Posterior vena cava (tissue), 2 donors: ENCODE data around the gene GLS. TPM values are rescaled to one million over a fixed set of nuclear protein-coding genes. Genes with fewer than 3 reads are reported as not detected.
"Not testable (repeated sequence)": the region's sequence is repeated elsewhere in the genome, so short reads cannot be mapped to it uniquely, and the experiment has no call there.

Experiments used
- DNase-seq: peaks from one replicate; pipeline ENCODE4 v3.0.0-alpha.2; 2020; ENCODE audit warnings: low spot score
- intact Hi-C, 2 donors: fragments of 100-400 bp; cut with DNase I; formaldehyde crosslinking; loops; one replicate each; pipeline versions ENCODE4 v1.14.1 to v1.14.2; 2022 to 2023
- total RNA-seq, 2 donors: library from RNA; stranded (reverse); fragmentation: NEBNext Ultra II Directional; extraction: Animal tissue kit (Norgen Biotek cat#: 25700); gene quantifications; one replicate each; pipeline ENCODE4 v1.2.1, GENCODE V29; 2021
- donor health status: DM: yes; HTN: yes; CAD: no.
- donor health status: DM: yes; HTN: yes; CAD: no.

GLS gene
- total RNA-seq, 2 donors from 2014 or later, result 231 to 237 TPM

DNA sequence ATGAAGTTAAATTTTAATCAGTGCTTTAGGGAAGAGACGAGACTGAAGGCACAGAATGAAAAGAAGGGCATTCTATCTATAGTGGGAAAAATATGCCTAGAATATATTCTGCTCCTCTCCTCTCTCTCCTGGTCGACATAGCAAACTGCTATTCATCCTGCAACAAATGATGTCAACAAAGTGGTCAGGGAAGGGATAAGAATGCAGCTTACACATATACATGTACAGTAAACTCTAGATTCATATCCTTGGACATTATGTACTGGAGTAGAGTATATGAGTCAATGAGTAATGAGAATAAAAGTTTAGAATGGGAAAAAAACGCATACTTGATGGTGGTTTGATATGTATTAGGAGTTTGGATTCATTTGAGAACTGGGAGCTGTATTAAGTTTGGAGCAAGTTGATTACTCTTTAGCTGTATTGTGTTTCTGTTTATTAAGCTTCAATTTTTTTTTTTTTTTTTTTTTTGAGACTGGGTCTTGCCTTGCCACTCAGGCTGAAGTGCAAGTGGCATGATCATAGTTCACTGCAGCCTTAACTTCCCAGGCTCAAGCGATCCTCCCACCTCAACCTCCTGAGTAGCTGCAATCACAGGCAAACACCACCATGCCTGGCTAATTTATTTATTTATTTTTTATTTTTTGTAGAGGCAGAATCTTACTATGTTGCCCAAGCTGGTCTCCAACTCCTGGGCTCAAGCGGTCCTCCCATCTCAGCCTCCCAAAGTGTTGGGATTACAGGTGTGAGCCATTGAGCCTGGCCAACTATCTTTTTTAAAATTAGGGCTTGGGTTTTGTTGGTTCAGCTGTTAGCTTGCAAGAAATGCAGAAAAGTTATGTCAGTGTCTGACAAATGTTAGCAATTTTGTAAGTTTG lies 79.5 kb downstream of the GLS start:
- intact Hi-C loops, result loop anchor here in 1 of 2 donors (2.0 kb wide), 1 partner anchor 49 kb away; no protein-coding TSS in a partner anchor
- DNase-seq, result no peak

DNA sequence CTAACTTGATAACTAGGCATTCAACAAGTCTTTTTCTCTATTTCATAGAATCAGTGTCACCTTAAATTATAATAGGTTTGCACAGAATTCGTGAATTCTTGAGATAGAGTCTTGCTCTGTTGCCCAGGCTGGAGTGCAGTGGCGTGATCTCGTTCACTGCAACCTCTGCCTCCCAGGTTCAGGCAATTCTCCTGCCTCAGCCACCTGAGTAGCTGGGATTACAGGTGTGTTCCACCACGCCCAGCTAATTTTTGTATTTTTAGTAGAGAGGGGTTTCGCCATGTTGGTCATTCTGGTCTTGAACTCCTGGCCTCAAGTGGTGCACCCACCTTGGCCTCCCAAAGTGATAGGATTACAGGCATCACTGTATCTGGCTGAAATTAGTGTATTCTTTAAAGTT lies 80.5 kb downstream of the GLS start:
- intact Hi-C loops, result loop anchor here in 1 of 2 donors (2.0 kb wide), 1 partner anchor 48 kb away; no protein-coding TSS in a partner anchor

DNA sequence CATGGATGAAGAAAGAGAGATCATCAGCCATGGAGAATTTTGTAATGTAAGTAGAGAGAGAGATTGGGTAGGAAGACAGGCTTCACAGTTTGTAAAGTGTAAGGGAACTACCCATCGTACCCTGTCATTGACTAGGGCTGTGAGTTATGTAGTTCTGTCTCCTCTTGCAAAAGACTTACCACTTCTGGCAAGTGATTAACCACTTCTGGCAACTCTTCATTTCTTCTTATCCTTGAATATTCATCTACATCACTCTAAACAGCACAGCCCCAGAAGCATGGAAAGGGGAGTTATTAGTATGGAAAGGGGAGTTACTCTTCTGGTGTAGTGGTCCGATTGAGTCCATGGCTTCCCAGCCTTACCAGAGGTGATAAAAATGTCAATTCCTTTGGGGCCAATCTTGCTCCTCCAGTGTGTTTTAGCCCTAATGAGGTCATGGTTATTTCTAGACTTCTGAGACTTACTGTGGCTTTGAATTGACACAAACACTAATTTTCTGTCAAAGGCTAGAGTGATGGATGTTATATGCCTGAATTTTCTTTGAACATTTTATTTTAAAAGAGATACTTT lies 81.4 kb downstream of the GLS start:
- intact Hi-C loops, result loop anchor here in 1 of 2 donors (2.0 kb wide), 1 partner anchor 47 kb away; no protein-coding TSS in a partner anchor

More for the DNA sequence above, 80.5 kb downstream of the GLS start:
- DNase-seq, result not testable (repeated sequence)

DNA sequence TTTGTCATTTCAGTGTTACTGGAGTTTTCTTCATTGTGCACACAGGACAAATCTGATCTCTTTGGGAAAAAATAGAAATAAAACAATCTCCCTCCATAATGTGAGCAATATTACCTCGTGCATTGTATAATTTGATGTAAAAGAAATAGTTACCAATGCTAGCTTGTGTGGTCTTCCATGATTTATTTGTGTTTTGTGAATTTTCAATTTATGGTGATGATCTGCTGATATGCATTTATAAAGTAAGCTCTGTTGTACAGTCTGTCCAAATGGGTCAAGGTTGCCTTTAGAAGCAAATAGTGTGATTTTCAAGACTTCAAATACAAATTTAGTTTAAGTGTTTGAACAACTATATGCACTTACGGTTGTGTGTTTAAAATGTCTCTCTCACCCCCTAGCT lies 82.5 kb downstream of the GLS start:
- no peak for DNase-seq
- intact Hi-C loops, result no loop called here

More for the DNA sequence above, 81.4 kb downstream of the GLS start:
- no peak for DNase-seq

DNA sequence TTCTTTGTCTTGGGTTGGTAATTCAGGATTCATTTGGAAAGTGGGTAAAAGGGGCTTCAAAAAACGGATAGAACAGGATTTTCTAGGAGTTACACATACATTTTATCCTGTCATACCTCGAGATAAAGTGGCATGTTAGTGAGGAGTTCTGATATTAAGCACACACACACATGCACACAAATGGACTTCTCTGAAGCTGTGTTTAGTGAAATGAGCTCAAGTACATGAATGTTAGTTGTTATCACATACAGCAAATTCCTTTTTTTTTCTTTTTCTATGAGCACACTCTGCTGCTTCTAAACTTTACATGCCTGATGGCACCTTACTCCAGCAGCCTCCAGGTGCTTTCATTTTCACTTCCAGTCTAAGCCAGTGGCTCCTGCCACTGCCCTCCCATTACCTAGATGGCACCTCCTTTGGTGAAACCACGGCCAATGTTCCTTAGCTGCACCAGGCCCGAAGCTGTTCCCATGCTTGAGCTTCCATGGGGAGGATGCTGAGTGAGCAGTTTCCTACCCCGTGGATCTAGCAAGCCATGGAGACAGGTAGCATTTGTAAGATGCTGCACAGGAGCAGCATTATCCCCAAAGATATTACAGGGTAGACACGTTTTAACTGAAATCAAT lies 83.7 kb downstream of the GLS start:
- intact Hi-C loops, result no loop called here
- DNase-seq, result no peak

DNA sequence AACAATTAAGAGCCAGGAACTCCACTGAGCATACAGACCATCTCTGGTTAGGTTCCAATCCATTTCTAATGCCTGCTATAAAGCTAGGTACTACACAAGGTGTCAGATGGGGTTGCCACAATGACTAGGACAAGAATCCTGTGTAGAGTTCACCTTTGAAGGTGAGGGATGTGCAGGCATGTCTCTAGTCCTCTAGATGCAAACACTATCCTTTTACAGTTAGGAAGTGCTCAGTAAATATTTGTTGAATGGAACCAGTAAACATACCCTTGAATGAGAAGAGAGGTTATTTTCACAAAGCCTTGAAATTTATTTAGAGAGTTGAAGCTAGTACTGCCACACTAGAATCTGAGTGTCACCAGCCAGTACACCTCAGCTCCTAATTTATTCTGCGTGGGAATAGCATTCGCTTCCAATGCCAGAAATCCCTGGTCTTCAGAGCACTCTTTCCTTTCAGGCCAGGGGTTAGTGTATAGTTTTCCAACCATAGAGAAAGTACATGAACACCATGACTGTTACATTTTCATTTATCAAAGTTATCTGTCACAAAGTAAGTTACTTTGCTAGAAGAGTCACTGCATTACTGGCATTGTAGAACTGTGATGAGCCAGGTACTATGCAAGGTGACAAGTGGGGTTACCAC lies 85.1 kb downstream of the GLS start:
- intact Hi-C loops, result loop anchor here in 1 of 2 donors (1.0 kb wide), 1 partner anchor 22 kb away; no protein-coding TSS in a partner anchor
- DNase-seq, result no peak

DNA sequence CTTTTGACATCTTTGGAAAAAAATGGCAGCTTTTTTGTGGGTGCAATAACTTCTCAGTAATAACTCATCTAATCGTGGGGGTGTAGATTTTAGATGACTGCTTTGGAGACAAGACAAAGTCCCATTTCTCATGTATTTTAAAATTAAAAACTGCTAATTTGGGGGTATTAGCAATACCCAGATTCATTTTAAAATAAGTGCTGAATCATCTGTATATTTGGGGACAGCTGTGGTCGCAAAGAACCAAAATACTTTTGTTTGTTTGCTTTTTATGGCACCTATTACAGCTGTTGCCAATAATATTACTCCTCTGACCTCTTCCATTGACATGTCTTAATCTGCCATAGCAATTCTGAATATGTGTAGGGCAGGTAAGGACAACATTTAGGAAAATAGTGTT lies 87.9 kb downstream of the GLS start:
- intact Hi-C loops, result no loop called here

DNA sequence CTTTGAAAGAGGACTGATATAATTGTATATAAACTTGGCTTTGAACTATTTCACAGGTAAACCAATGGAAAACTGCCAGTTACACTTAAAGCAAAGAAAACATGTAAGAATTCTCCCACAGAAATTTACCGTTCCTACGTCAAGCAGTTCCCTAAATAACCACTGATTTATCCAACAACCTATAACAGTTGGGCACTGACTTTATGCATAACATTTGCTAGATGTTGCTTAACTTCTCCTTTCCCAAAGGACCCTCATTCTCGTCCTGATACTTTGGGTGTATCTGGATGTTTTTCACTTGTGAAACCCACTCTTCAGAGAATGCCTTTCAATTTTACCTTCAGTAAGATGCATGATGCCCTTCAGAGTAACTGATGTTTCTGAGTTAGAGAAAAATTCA lies 89.5 kb downstream of the GLS start:
- intact Hi-C loops, result no loop called here
- DNase-seq, result no peak

More for the DNA sequence above, 87.9 kb downstream of the GLS start:
- no peak for DNase-seq

DNA sequence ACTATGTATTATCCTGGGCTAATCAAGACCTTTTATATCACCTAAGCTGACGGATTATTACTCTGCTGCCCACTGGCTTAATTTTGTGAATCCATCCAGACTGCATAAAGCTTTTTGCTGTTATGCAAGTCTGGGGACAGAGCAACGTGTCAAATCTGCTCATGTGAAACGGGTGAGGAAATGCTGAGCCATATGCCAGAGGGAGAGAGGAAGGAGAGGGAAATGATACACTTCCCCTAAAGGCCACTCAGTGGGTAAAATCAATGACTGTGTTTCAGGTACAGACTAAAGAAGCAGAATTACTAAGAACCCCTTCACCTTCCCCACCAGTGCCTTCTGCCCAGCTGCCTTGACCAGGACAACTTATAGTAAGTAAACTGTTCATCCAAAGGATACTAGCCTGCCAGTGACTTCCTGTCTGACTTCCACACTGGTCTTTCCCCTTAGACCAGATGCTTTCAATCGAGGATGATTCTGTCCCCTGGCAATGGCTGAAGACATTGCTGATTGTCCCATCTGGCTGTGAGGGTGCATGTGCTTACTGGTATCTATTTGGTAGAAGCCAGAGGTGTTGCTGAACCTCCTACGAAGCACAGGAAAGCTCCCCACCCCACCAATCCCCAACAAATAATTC lies 90.4 kb downstream of the GLS start:
- DNase-seq, result no peak
- intact Hi-C loops, result no loop called here

DNA sequence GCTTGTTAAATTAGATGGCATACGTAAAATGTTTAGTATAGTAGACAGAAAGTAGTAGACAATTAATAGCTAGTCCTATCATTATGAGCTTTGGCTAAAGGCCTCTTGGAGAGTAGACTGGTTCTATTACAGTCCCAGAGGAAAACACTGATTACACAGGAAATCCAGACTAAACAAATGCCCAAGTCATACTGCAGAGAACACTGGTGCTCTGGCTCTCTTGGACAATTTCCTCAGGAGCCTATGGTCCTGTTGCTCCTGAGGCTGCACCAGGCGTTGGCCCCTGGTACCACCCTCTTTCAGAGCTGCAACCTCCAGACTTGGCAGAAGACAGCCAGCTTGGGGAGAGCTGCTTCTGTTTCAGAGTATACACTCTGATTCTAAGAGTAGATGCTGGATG lies 91.6 kb downstream of the GLS start:
- intact Hi-C loops, result no loop called here
- no peak for DNase-seq

DNA sequence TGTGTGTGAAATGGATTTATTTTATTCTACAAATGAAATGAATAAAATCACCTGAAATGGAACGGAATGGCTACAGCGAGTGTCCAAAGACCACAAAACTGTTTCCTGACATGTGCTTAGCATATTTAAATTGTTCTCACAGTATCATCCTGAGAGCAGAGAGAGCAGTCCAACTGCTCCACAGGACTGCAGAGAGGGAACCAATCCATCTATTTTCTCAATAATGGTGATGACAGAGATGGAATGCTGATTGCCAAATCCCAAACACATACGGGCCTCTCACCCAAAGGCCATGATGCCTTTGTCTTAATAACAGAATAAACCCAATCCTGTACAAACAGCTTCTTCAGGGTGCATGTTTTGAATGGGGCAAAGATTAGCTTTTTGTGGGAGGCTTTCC lies 92.2 kb downstream of the GLS start:
- no peak for DNase-seq
- intact Hi-C loops, result no loop called here

DNA sequence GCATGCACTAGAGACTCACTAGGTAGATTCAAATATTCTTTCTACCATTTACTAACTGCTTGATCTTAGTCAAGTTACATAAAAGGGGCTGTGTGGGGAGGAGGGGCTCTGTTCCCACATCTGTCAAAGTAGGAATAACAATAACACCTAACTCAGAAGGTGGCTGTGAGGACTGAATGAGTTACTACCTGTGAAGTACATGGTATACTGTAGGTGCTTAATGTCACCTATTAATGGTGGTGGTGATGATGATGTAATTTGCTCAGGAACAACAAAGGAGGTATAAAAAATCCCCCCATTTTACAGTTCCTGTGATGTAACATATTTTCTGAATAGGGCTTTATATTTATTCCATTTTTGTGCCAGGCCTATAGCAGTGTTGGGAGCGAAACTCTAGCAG lies 92.6 kb downstream of the GLS start:
- intact Hi-C loops, result no loop called here
- DNase-seq, result no peak

DNA sequence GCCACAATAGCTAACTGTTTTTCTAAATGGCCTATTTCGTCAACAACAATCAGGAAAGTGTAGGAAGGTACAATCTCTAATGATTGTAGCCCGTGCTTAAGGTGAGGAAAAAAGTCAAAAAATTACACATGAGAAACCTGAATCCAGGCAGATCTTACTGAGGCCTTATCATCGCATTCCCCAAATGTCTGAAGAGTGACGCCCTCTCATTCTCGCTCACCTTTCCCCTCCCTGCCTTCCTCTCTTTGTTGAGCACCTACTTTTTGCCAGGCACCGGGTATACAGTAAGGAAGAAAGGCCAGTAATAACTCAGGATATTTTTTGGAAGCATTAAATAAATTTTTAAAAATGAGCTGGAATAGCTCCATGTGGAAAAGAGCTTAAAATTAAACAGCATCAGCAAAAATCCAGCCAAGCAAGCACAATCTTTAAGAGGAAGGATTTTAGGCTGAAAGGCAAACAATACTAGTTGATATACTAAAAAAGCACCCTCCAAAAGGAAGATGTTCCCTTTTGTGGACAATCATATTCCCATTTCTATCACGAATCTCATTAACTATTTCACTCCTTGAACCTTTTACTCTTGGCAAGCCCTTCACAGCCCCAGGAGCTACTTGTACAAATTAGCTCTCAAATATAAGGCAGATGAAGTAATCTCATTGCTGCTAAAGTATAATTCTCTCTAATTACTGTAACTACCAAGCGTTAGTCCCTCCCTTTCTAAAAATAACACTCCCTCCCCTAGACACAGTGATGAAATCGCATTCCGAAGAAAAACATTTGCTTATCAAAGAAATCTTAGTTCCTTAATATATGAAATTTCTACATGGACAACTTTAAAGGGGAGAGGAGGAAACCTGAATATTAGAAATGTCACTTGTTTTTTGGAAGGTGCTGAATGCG lies 93.4 kb downstream of the GLS start:
- intact Hi-C loops, result no loop called here
- no peak for DNase-seq

DNA sequence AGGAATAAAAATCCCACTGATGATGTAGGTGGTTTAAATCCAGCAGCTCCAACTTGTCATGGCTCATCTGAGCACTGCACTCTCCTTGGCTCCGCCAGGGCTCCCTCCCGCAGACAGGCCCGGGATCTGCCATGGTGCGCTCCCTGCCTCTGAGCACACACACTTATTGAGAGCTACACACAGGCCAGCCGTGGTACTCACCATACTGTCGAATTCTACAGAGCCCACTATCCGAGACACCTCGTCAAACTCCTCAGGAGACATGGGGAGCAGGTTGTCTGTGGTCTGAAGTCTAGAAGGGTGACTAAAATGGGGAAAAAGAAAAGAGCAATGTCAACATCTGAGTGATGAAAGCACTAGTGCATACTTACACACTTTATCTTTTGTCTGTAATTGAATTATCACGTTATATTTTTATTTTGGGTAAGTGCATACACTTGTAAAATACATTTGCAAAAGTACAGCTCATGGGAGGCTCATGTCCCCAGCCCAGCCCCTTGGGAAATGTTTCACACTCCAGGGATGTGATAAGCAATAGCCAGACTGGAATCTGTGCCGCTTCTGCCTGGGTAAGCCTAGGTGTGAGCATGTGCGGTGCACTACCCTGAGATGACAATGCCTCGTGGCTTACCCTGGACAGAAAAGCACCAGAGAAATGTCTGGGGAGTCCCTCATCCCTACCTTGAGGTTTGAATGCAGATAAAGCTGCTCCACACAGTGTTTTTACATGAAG lies 94.2 kb downstream of the GLS start:
- DNase-seq, result no peak
- intact Hi-C loops, result no loop called here

DNA sequence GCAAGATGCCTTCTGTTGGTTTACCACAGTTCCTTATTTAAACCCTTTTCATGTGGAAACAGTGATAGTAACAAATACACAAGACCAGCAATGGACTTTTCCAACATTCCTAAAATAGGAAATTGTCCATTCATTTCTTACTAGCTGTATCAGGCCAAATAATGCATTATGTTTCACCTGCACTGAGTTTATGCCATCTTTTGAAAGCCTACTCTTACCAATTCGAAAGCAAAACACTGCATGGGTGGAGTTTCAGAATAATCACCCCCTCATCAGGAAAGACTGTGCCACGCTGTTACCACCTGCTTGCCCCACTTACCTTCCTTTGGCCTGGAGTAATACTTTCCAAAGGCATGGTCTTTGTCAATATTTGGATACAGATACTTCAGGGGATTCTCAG lies 95.9 kb downstream of the GLS start:
- intact Hi-C loops, result no loop called here
- no peak for DNase-seq

DNA sequence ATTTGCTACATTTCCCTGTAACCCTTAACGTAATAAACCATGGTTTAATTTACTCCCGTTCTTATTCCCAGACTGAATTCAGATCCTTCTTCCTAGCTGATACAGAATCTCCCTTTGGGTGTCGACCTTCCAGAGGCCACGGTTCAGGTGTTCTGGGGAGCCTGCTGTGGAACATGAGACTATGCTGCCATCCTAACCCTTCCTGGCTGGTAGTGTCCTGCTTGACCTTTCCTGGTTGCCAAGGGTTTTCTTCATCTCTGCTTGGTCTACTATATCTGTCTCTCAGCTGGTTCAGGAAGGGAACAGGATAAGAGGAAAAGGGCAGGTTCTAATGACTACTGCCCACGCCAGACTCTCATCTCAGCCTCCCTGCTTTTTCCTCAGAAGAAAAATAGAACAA lies 96.9 kb downstream of the GLS start:
- intact Hi-C loops, result no loop called here
- no peak for DNase-seq

DNA sequence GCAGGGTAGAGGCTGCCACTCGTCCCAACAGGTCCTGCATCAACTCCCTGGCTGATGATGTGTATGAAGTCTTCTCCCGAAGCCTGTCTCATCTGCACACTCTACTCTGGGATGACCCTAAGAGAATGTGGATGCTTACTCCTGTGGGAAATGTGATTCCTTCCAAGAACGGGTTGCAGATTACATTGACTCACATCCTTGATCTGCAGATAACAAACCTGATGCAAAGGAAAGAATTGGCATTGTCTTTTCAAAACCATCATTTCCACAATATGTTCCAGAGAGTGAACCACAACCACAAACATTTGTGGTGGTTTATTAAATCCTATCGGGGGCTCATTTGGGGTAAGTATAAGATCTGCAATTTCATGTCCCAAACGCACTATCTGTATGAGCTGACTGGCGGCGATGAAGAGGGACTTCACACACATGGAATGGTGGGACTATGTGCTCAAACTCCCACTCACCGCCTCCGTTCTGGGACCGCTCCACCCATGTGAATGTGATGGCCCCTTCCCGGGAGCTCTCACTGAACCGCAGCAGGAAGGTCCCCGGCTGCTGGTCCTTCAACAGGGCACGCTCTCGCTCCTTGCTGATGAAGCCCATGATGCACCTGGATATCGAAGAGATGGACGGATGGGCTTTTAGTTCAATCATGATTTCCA lies 97.9 kb downstream of the GLS start:
- DNase-seq, result no peak
- intact Hi-C loops, result no loop called here
